Measurements from ENCODE around the gene SNX8. TPM values are rescaled to one million over a fixed set of nuclear protein-coding genes. Genes with fewer than 3 reads are reported as not detected.

The SNX8 gene
- total and polyA plus RNA-seq, 4 donors, result 8.7 to 20.8 (median 14.8) TPM

- no peak for DNase-seq (ENCODE audit: low spot score)
- Histone ChIP-seq H3K4me1 (ENCODE audit: control insufficient read depth in 4 of 4, insufficient read depth in 4 of 4, low read length in 3 of 4) (no peaks in the 10 kb centered on the region), H3K4me3 (ENCODE audit: low read depth in 1 of 3, low read length in 3 of 3) (no peak overlapping the region), H3K36me3 (ENCODE audit: control insufficient read depth in 4 of 4, insufficient read depth in 3 of 4, low read depth in 1 of 4, low read length in 3 of 4) (peaks cover 0 to 17% (median 4%) of the 10 kb centered on the region in 4 donors), H3K27ac (ENCODE audit: low read depth in 1 of 2, low read length in 2 of 2) (peak overlapping the region; percentile 24 to 51), H3K9me3 (ENCODE audit: control insufficient read depth in 4 of 4, low read length in 3 of 4) (no peaks in the 10 kb centered on the region), H3K9ac (ENCODE audit: low read depth in 1 of 2, low read length in 2 of 2) (no peak overlapping the region), H3K27me3 (ENCODE audit: control insufficient read depth in 4 of 4, insufficient read depth in 4 of 4, low read length in 3 of 4) (no peaks in the 10 kb centered on the region)
- TF ChIP-seq SP1 (IDR thresholded peaks at IDR 0.05) (no peak), ZBTB33 (IDR thresholded peaks at IDR 0.05) (no peak), YY1 (IDR thresholded peaks at IDR 0.05) (no peak)
- 83% methylated on average over 14 of the region's 14 CpGs for WGBS
Observed at GRCh38 chr7:2261611-2262010, 52.6 kb downstream of the SNX8 start.

- H3K27me3 ChIP-seq (ENCODE audit: control insufficient read depth in 4 of 4, insufficient read depth in 4 of 4, low read length in 3 of 4), result no peaks in the 10 kb centered on the region
- 93% methylated on average over 5 of the region's 5 CpGs for WGBS
- no peak overlapping the region for H3K9ac ChIP-seq (ENCODE audit: low read depth in 1 of 2, low read length in 2 of 2)
- TF ChIP-seq EGR1 (IDR thresholded peaks at IDR 0.05; ENCODE audit: low read depth in 2 of 2), result no peak
- no peak for TF ChIP-seq GABPA (IDR thresholded peaks at IDR 0.05 in 1 of 2, conservative IDR thresholded peaks at IDR 0.05 in 1 of 2)
- TF ChIP-seq HNF4G (IDR thresholded peaks at IDR 0.05), result no peak
- no peak for TF ChIP-seq CTCF (IDR thresholded peaks at IDR 0.05; ENCODE audit: low read depth, low read length, missing input control)
- TF ChIP-seq NR2F2 (IDR thresholded peaks at IDR 0.05), result no peak
- TF ChIP-seq ZBTB33 (IDR thresholded peaks at IDR 0.05), result no peak
- TF ChIP-seq MAX (IDR thresholded peaks at IDR 0.05), result no peak
- TF ChIP-seq RXRA (IDR thresholded peaks at IDR 0.05), result no peak
- H3K4me3 ChIP-seq (ENCODE audit: low read depth in 1 of 3, low read length in 3 of 3), result no peak overlapping the region
- no peaks in the 10 kb centered on the region for H3K9me3 ChIP-seq (ENCODE audit: control insufficient read depth in 4 of 4, low read length in 3 of 4)
- no peak overlapping the region for H3K27ac ChIP-seq (ENCODE audit: low read depth in 1 of 2, low read length in 2 of 2)
- H3K4me1 ChIP-seq (ENCODE audit: control insufficient read depth in 4 of 4, insufficient read depth in 4 of 4, low read length in 3 of 4), result no peaks in the 10 kb centered on the region
- peaks cover 0 to 19% (median 4%) of the 10 kb centered on the region in 4 donors for H3K36me3 ChIP-seq (ENCODE audit: control insufficient read depth in 4 of 4, insufficient read depth in 3 of 4, low read depth in 1 of 4, low read length in 3 of 4)
- DNase-seq (ENCODE audit: low spot score), result no peak
Observed at GRCh38 chr7:2260820-2261219, 53.4 kb downstream of the SNX8 start.

- WGBS, result 92% methylated on average over 9 of the region's 9 CpGs
- no peak overlapping the region for H3K4me3 ChIP-seq (ENCODE audit: low read depth in 1 of 3, low read length in 3 of 3)
- TF ChIP-seq YY1 (IDR thresholded peaks at IDR 0.05), result no peak
- no peak for TF ChIP-seq EGR1 (IDR thresholded peaks at IDR 0.05; ENCODE audit: low read depth in 2 of 2)
- H3K27ac ChIP-seq (ENCODE audit: low read depth in 1 of 2, low read length in 2 of 2), result no peak overlapping the region
- no peaks in the 10 kb centered on the region for H3K4me1 ChIP-seq (ENCODE audit: control insufficient read depth in 4 of 4, insufficient read depth in 4 of 4, low read length in 3 of 4)
- H3K9ac ChIP-seq (ENCODE audit: low read depth in 1 of 2, low read length in 2 of 2), result no peak overlapping the region
- no peak for DNase-seq (ENCODE audit: low spot score)
- H3K9me3 ChIP-seq (ENCODE audit: control insufficient read depth in 4 of 4, low read length in 3 of 4), result no peaks in the 10 kb centered on the region
- H3K27me3 ChIP-seq (ENCODE audit: control insufficient read depth in 4 of 4, insufficient read depth in 4 of 4, low read length in 3 of 4), result no peaks in the 10 kb centered on the region
- H3K36me3 ChIP-seq (ENCODE audit: control insufficient read depth in 4 of 4, insufficient read depth in 3 of 4, low read depth in 1 of 4, low read length in 3 of 4), result peaks cover 0 to 25% (median 5%) of the 10 kb centered on the region in 4 donors
Observed at GRCh38 chr7:2259480-2259879, 54.8 kb downstream of the SNX8 start.

Data from liver (tissue), 9 donors.